Umbilical cord (tissue), 2 donors: ENCODE data around the gene USHBP1. TPM values are rescaled to one million over a fixed set of nuclear protein-coding genes. Genes with fewer than 3 reads are reported as not detected.

ENCODE experiments used
- DNase-seq: peaks from one replicate; pipeline ENCODE4 v3.0.0-alpha.2; 2015; ENCODE audit warnings: low spot score
- total RNA-seq: library from RNA; depleted of rRNA; stranded (reverse); fragments of >200 nt; gene quantifications from one replicate; pipeline ENCODE4 v1.2.3, GENCODE V29; 2014; ENCODE audit warnings: low replicate concordance; ENCODE audit not compliant: insufficient read depth

USHBP1 gene
- total RNA-seq, 1 donor from 2014 or later = 1.2 TPM

DNA sequence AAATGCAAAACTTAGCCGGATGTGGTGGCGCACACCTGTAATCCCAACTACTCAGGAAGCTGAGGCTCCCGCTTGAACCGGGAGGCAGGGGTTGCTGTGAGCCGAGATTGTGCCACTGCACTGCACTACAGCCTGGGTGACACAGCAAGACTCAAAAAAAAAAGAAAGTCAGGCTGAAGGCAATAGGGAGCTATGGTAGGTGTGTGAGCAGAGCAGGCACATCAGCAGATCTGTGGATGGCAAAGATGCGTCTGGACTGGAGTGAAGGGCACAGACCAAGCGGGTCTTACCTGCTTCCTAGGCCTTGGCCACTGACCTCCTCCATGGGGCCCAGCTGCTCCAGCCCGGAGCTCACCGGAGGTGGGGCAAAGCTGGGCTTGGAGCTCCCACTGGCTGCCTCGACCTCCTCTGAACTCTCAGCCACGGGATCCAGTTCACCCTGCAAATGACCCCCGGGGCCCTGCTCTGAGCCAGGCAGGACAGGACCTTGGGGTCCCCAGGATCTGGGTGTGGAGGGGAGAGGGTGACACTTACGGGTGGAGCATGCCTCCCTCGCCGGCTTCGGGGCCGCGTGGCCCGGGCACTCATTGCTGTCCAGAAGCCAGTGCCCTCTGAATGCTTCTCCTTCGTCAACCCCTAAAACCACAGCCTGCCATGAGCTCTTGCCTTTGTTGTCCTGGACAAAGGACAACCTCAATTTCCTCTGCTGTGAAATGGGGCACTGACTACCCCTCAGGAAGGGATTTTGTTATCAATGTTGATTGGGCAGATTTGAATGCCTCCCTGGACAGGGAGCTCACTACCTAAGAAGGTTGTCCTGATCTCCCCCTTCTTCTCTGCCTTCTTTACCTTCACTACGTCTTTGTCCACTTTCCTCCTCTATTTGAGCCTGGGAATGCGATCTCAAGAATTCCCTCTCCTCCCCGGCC lies 569 bp downstream of the USHBP1 start:
- DNase-seq = no peak

DNA sequence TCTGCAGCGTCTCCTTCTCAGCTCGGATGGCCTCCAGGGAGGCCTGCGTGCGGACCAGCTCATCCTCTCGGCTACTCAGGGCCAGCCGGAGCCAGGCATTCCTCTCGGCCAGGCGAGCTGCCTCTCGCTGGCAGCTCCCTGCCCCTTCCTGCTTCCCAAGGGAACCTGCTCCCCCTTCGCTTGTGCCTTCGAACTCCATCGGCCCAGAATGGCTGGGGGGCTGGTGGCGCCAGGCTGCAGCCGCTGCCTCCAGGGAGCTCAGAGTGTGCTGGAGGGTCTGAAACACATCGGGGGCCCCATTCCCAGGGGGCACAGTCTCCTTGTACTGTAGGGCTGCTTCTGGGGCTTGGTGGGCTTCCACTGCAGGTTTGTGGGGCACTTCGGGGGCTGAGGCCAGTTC lies 2.0 kb downstream of the USHBP1 start:
- no peak for DNase-seq

DNA sequence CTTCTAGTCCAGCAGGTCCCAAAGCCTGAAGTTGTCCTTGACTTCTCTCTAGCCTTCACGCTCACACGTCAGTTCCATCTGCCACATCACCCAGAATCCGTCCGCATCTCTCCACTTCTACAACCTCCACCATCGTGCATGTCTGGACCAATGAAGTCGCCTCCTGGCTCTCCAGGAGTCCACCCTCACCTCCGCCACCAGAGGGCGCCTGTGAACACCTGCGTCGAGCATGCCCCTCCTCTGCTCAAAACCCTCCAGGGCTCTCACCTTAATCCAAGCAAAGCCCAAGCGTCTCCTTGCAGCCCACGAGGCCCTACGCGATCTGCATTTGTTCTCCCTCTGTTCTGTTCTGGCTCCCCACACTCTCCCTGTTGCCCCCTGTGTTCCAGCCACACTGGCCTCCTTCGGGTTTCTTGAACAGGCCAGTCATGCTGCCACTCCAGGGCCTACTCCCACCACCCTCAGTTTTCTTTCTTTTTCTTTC lies 3.7 kb downstream of the USHBP1 start:
- peak; percentile 58 for DNase-seq

DNA sequence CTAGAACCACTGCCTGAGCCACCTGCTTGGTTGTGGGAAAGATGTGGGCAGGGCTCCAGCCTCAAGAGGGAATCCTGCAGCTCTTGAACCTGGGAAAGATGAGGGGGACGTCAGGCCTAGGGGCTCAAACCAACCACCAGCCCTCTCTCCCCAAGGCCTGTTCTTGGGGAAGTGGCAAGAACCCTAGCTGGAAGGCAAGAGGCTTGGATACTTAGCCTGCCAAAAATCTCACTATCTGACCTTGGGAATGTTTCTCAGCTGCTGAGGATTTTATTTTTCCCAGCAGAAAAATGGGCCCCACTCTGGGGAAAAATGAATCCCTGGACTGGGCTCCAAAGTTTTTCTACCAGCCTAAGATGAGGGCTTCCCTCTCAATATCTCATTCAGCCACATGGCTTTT lies 4.6 kb downstream of the USHBP1 start:
- DNase-seq = no peak

DNA sequence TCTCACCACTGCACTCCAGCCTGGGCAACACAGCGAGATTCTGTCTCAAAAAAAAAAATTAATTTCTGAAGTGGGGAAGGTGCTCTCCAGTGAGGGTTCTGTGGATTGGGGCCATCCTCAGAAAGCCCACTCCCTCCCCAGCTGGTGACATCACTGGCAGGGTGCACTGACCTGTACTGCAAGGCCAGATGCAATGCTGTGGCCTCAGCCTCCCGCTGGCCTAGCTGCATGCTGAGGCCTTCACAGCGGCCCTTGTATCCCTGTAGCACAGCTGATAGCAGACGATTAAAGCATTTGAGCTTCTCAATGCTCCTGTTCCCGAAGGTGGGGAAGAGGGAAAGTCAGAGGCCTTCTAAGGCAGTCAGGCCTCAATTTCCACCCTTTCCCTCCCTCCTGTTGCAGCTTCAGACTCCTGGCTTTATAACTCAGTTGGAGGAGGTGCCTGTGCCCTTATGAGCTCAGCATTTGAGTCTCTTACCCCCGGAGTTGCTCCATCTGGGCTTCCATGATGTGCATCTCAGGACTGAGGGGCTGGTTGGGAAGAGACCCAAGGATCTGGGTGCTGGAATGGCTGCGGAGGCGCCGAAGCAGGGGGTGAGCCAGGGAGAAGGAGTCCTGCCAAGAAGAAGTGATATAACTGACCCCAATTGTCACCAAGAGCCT lies 5.3 kb downstream of the USHBP1 start:
- DNase-seq = no peak

DNA sequence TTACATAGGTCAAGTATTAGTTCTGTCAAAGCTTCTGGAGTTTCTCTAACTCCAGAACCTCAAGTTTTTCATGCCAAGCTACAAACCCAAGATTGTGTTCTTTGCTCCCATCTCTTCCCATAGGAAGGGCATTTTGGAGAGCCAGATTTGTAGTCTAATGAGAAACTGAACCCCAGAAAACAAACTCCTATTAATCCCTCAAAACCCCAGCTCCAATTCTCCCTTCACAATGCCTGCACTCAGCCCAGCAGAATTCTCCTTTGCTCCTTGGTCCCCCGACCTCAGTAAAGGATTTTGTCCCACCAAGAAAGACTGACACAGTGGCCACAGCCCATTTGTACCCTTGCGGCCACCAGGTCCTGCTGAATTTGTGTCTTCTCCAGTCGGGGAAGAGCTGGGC lies 8.4 kb downstream of the USHBP1 start:
- DNase-seq = no peak

DNA sequence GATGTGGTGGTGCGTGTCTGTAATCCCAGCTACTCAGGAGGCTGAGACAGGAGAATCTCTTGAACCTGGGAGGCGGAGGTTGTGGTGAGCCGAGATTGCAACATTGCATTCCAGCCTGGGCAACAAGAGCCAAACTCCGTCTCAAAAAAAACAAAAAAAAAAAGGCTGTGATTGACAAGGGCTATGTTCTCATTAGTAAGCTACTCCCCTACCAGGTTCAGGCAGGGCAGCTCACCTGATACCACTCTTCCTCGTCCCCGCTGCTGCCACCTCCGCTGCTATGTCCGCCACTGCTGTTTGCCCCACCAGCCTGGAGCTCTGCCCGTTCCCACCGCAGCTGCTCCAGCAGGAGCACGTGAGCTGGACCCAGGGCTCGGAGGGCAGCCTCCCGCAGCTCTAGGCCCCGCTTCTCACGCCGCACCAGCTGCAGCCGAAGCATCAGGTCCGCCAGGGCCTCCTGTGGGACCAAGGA lies 9.4 kb downstream of the USHBP1 start:
- DNase-seq = no peak

DNA sequence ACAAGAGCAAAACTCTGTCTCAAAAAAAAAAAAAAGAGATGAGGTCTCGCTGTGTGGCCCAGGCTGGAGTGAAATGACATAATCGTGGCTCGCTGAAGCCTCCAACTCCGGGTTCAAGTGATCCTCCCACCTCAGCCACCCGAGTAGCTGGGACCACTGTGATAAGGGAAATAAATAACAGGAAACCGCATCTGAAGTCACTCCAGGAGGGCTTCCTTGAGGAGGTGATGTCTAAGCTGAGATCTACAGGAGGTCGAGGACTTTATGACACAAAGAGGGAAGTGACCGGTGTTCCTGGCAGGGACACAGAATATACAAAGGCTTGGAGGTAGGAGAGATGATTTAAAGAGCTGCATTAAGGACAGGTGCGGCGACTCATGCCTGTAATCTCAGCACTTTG lies 9.9 kb downstream of the USHBP1 start:
- no peak for DNase-seq

DNA sequence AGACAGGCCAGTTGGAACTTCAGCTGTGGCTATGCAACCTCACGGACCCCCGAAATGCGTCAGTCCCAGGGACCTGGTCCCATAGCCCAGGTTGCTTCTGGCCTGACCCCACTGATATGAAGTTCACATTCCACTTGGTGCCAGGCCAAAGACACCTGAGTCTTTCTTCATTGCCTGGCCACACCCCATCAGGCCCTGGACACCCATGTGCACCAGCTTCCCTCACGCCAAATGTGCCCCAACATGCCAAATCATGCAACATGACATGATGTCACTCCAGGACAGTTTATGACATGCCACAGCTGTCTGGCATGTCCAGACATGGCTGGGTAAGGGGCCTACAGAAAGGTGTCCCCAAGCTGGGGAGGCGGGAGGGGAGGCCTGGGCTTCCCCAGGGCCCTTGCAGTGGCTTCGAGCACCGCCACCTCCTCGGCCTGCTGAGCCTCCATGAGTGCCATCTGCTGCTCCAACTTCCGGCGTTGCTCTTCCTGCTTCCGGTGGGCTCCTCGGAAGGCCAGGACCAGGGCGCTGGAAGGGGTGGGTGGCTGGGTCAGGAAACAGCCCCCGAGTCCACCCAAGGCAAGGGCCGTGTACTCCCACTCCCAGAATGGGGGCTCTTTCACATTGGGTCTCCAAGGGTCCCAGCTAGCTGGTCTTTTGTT lies 14.5 kb downstream of the USHBP1 start:
- DNase-seq = no peak

DNA sequence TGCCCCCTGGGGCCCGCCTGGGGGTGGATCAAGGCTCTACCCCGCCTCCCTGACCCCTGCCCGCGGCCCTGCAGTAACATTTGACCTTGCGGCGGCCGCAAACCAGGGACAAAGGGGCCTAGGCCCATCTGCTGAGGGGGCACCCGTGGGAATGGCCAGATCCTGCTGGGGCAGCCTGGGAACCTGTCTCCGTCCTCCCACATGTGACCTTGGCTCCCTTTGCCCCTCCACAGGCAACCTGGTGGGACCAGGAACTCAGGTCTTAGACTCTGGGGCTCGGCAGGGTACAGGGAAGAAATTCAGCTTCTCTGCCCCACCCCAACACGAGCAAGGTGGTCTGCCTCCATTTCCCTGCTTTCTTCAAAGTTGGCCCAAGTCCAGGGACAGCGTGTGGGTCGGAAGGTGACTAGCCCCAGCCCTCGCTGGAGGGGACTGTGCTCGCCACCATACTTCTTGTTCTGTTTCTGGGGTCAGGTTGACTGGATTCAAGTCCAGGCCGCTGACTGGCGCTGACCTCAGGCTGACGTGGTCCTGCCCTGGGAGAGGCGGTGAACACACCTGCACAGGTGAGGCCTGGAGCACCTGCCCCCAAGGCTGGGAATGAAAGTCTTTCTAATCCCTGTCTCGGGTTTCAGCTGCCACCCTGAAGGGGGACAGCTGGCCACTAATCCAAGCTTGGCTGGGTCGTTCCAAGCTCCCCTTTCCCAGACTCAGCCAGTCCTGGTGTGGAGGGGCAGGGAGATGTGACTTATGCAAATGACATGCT lies 16.4 kb downstream of the USHBP1 start:
- no peak for DNase-seq

DNA sequence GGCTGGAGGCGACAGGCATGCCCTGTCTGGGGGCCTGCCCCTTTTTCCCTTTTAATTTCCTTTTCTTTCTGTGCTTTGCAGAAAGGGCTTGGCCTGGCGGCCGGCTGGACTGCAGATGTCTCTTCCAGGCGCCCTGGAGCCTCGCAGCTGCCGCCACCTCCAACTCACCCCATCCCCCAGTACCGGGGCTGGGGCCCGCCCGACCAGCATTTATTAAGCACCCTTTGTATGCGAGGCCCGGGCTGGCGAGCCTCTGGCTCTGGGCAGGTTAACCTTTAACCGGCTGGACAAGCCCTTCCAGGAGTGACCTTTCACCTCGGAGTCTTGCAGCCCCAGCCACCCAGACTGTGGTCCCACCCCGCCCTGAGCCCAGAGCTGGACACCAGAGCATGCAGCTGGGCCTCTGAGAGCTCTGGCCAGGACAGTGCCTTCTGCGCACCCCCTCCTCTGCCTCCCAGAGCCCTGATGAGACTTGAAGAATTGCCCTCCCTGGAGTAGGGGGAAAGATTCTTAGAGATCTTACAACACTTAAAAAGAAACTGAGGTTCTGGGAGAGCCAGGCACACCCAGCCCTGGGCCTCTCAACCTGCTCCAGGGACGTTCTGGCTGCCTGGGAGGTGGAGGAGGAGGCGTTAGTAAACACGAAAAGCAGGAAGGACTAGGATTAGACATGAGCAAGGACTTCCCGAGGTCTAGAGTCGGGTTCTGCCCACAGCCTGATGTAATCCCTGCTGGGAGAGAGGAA lies 17.7 kb downstream of the USHBP1 start:
- peak; percentile 78 for DNase-seq

DNA sequence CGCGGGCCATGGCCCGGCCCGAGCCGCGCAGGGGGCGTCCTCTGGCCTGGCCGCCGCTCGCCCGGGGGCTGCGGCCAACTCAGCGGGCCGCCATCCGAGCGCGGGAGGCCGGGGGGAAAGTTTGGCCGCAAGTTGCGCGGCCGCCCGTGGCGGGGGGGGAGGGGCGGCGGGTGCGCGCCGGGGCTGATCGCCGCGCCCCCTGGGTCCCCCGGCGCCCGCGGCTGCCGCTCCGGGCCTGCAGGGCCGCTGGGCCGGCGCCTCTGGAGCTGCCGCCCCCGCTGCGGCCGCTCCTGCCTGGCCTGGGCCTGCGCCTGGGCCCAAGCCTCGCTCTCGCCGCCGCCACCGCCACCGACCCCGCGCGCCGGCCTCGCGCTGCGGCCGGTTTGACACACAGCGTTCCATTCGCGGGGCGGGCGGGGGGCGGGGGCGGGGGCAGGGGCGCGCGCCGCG lies 19.0 kb downstream of the USHBP1 start, which contains the start of gene NR2F6:
TSS of gene NR2F6 (minus strand) at position 385 of the 450 bp plus-strand sequence. CDS start 699 bp downstream, outside the sequence.
- no peak for DNase-seq

DNA sequence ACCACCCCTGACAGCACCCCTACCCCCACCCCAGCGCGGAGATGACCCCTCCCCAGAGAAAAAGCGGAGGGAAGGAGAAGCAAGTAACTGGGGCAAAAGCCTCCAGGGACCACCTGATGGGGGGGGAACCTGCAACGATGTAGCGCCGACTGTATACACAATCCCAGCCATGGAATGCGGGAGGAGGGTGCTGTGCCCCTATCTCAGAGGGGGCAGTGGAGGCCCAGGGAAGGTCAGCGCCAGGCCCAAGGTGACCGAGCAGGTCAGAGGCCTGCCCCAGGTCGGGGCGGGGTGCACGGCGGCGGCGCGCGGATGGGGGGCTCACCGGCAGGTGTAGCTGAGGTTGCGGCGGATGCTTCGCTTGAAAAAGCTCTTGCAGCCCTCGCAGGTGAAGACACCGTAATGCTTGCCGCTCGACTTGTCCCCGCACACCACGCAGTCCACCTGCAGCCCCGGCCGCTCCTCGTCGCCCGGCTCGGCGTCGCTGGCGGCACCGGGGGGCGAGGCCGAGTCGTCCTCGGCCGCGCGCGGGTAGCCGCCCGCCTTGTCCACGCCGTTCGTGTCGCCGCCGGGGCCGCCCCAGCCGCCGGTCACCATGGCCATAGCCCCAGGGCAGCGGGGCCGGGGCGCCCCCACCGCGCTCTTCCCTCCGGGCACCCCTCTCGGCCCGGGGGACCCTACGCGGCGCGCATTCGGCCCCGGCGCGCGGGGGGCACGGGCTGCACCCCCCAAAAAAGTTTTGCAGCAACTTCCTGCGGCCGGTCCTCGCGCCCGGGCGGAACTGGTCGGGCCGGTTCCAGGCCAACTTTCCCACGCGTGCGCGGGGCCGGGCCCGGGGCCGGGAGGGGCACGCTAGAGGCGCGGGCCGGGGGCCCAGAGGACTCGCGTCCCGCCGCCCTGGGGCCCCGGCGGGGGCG lies 19.7 kb downstream of the USHBP1 start:
- peak; percentile 46 for DNase-seq

DNA sequence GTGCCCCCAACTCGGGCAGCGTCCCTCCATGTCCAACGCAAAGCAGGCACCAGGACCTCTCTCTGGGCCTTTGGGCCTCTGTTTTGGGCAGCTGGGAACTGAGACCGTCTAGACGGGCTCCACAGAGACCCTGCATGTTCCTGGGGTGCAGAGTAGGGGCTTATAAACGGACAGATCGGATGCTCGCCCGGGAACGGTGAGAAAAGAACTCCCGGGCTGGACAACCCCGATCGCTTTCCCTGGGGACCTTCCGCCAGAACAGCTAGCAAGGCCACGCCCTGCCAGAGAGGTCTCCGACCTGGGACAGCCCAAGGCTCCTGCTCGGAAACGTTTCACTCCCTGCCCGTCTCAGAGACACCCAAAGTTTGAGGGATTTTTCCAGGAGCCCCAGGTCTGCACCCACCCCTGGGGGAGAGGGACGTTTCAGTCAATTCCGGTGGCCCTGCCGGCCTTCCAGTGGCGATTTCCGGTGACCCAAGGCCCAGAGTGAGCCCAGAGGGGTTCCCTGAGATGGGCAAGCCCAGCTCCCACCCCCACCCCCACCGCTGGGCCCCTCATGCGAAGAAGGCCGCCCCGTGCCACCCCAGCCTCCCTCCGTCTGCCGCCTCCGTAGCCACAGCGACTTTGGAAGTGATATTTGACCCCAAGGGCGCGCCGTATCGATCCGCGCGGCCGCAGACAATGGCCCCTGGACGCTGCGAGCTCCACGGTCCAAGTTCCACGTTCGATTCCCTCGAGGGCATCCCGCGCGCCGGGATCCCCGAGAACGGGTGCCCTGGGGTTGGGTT lies 20.5 kb downstream of the USHBP1 start:
- DNase-seq = peak; percentile 49

DNA sequence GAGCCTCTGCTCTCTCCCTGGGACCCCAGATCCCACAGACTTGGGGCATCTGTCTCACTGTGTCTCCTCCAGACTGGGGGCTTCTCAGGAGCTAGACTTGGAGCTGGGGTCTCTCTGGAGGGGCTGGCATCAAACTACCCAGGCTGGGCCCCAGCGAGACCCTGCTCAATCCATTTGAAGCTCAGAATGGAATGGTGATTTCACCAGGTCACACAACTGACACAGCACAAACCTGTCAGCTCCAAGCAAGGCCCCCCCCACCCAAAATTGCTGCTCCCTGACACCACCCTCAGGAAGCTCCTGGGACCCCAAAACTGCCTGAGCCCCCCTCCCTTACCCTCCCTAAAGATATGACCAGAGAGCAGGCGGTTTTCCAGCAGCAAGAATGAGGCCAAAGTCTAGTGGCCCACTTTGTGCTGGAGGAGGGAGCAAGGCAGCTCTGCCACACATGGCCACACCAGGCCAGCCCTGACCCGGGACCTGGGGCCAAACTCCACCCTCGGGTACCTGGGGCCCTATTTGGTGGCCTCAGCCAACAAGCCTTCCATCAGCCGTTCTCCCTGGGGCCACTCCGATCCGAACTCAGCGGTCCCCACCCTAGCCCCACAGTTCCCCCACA lies 21.2 kb downstream of the USHBP1 start:
- no peak for DNase-seq

DNA sequence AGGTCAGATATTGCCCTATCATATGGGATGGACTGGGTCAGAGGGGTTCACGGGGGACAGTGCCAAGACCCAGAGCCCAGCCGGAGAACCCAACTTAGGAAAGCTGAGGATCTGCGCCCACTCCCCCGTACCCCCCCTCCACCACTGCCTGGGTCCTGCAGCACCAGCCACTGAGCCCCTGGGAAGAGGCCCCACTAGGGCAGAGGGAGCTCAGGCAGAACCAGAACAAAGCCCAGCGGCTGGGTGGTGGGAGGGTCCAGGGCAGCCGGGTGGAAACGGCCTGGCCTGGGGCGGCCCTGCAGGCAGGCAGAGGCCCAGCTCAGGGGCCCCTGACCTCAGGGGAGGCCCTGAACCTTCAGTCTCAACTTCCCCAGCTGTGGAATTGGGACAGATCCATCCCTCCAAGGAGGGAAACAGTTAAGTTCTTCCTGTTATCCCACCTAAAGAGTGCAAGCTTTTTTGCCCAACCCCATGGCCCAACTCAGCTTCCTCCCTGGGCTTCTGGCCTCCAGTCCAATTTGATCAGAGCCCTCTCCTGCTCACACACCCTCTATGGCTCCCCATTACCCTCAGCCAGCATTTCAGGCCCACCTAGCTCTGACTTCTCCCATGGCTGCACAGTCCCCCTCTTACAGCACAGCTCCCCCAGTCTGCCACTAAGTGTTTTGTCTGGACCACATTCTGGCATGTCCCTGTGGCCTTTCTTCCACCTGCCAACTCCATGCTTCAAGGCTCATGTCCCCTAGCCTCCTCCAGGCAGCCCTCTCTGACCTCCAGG lies 21.9 kb downstream of the USHBP1 start:
- peak; percentile 40 for DNase-seq

DNA sequence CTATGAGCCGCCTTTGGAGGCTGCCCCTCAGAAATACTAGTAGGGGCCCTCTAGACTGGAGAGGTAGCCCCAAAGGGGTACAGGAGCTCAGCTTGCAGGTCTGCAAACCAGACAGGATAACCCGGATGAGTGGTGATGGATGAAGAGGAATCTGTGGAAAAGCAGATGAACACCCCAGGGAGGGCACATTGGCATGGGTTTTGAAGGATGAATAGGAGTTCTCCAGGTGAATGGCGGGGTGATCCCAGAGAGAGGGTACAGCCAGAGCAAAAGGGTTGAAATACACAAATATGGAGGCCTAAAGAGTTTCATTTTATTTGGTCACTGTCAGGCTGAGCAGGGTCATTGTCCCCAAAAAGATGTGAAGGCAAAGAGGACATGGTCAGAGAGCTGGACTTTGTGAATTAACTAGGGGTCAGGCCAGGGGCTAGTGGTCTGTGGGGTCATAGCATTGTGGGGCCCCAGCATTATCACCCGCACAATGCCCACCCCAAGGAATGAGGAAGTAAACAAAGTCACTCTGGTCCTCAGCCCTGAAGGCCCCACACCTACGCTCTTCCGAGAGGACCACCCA lies 23.6 kb downstream of the USHBP1 start:
- no peak for DNase-seq
